ENCODE data around the gene PCYT2. TPM values are rescaled to one million over a fixed set of nuclear protein-coding genes. Genes with fewer than 3 reads are reported as not detected.
A peak's percentile ranks its signal among the peaks of the same experiment; 100 is the strongest.

PCYT2 gene
- total RNA-seq, 1 experiment from 2014 or later: 31.4 TPM

DNA sequence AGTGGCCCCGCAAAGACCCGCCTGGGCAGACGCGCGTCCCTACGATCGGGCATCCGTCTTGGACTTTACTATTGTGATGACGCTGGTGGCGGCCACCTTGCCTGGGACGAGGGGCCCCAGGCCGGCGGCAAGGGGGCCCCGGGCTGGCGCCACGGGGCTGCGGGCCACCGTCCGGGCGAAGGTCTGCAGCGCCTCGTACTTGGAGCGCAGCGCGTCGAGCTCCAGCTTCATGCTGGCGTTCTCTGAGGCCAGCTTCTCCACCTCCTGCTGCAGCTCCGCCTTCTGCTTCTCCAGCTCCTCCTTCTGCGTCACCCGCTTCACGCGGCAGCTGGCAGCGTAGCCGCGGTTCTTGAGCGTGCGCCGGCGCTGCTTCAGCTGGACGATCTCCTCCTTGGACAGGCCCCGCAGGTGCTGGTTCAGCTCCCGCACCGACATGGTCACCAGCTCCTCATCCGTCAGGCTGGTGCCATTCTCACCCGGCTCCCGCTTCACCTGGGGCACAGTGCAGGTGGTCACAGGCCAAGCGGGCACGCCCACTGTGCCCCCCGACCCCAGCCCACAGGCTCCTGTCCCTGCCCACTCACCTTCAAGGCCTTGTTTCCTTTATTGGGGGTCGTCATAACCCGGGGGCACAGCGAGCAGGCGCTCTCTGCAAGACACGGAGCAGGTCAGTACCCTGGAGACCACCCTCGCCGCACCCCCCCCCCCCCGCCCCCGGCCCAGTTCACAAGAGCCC, 11.5 kb upstream of the PCYT2 start:
- CTCF ChIA-PET: interaction anchor here (0.5 to 2.5 kb wide), 10 partner anchors 12 to 558 kb away, joined by 3 to 15 read pairs (median 4); partner anchors contain the start of genes DCXR and PCYT2
- ATAC-seq (no peak), DNase-seq (ENCODE audit: low spot score) (no peak)
- Mint-ChIP-seq H3K27me3 (ENCODE audit: low read depth) (no peaks in the 10 kb centered on the region), H3K36me3 (peaks cover 10% of the 10 kb centered on the region), H3K4me1 (peaks cover 34% of the 10 kb centered on the region), H3K4me3 (peak overlapping the region; percentile 12; the same call in 1 of the 2 replicates), H3K27ac (peak overlapping the region; percentile 79), H3K9me3 (no peaks in the 10 kb centered on the region)
- POLR2A ChIA-PET: interaction anchor here (1.3 to 2.5 kb wide), 5 partner anchors 9 to 101 kb away, joined by 4 to 9 read pairs (median 7); partner anchors contain the start of genes CENPX and LRRC45
- TF ChIP-seq, protein P1, sequence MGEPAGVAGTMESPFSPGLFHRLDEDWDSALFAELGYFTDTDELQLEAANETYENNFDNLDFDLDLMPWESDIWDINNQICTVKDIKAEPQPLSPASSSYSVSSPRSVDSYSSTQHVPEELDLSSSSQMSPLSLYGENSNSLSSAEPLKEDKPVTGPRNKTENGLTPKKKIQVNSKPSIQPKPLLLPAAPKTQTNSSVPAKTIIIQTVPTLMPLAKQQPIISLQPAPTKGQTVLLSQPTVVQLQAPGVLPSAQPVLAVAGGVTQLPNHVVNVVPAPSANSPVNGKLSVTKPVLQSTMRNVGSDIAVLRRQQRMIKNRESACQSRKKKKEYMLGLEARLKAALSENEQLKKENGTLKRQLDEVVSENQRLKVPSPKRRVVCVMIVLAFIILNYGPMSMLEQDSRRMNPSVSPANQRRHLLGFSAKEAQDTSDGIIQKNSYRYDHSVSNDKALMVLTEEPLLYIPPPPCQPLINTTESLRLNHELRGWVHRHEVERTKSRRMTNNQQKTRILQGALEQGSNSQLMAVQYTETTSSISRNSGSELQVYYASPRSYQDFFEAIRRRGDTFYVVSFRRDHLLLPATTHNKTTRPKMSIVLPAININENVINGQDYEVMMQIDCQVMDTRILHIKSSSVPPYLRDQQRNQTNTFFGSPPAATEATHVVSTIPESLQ (CRISPR knock-in tag; IDR thresholded peaks at IDR 0.05): no peak
- TF ChIP-seq, protein P2, sequence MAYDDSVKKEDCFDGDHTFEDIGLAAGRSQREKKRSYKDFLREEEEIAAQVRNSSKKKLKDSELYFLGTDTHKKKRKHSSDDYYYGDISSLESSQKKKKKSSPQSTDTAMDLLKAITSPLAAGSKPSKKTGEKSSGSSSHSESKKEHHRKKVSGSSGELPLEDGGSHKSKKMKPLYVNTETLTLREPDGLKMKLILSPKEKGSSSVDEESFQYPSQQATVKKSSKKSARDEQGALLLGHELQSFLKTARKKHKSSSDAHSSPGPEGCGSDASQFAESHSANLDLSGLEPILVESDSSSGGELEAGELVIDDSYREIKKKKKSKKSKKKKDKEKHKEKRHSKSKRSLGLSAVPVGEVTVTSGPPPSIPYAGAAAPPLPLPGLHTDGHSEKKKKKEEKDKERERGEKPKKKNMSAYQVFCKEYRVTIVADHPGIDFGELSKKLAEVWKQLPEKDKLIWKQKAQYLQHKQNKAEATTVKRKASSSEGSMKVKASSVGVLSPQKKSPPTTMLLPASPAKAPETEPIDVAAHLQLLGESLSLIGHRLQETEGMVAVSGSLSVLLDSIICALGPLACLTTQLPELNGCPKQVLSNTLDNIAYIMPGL (CRISPR knock-in tag; IDR thresholded peaks at IDR 0.05): peak; percentile 25; the same call in 1 of the 2 replicates

DNA sequence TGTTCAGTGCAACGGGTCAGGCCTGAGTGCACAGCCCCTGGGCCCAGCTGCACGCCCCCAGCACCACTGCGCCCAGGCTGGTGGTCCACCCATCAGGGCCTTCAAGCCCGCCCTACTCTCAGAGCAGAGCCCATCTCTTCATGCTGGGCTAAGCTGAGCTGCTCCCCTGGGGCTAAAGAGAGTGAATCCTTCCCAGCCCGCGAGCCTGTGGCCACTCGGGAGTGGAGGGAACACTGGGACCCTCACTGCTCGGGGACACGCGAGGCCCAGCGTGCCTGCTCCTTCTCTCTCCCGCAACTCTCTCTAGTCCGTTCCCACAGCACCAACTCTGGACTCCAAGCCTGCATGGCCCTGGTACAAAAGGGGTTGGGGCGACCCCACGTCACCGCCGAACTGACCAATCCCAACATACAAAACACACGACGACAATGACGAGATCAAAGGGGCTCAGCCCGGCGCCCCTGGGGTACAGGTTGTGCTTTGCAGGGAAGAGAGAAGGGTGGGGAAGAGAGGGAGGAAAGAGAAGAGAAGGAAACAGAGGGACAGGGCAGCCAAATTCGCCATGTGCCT, 10.9 kb upstream of the PCYT2 start:
- no peak overlapping the region for H3K4me3 Mint-ChIP-seq
- no peaks in the 10 kb centered on the region for H3K27me3 Mint-ChIP-seq (ENCODE audit: low read depth)
- ChIA-PET CTCF (interaction anchor here (0.5 to 2.5 kb wide), 4 partner anchors 11 to 559 kb away, joined by 3 to 15 read pairs (median 8); partner anchors contain the start of genes DCXR and PCYT2), POLR2A (interaction anchor here (2.5 kb wide), 1 partner anchor 9 kb away, joined by 7 read pairs; no protein-coding TSS in a partner anchor)
- no peaks in the 10 kb centered on the region for H3K9me3 Mint-ChIP-seq
- peaks cover 38% of the 10 kb centered on the region for H3K4me1 Mint-ChIP-seq
- ATAC-seq (no peak), DNase-seq (ENCODE audit: low spot score) (no peak)
- H3K27ac Mint-ChIP-seq: peak overlapping the region; percentile 70
- H3K36me3 Mint-ChIP-seq: peaks cover 10% of the 10 kb centered on the region
- TF ChIP-seq ZNF416 (CRISPR knock-in tag; IDR thresholded peaks at IDR 0.05) (no peak), RELA (CRISPR knock-in tag; IDR thresholded peaks at IDR 0.05; ENCODE audit: borderline replicate concordance) (no peak), FOXK1 (CRISPR knock-in tag; IDR thresholded peaks at IDR 0.05) (no peak), SP1 (CRISPR knock-in tag; conservative IDR thresholded peaks at IDR 0.05) (no peak), SMAD4 (CRISPR knock-in tag; IDR thresholded peaks at IDR 0.05) (no peak), TEAD4 (CRISPR knock-in tag; IDR thresholded peaks at IDR 0.05) (no peak), ZNF219 (CRISPR knock-in tag; IDR thresholded peaks at IDR 0.05; ENCODE audit: borderline replicate concordance) (no peak), RORB (CRISPR knock-in tag; IDR thresholded peaks at IDR 0.05) (no peak), CBFB (CRISPR knock-in tag; IDR thresholded peaks at IDR 0.05; ENCODE audit: low read depth) (no peak)
- TF ChIP-seq, protein P3, sequence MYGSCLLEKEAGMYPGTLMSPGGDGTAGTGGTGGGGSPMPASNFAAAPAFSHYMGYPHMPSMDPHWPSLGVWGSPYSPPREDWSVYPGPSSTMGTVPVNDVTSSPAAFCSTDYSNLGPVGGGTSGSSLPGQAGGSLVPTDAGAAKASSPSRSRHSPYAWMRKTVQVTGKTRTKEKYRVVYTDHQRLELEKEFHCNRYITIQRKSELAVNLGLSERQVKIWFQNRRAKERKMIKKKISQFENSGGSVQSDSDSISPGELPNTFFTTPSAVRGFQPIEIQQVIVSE (CRISPR knock-in tag; IDR thresholded peaks at IDR 0.05; ENCODE audit: borderline replicate concordance): no peak
- TF ChIP-seq, protein P4, sequence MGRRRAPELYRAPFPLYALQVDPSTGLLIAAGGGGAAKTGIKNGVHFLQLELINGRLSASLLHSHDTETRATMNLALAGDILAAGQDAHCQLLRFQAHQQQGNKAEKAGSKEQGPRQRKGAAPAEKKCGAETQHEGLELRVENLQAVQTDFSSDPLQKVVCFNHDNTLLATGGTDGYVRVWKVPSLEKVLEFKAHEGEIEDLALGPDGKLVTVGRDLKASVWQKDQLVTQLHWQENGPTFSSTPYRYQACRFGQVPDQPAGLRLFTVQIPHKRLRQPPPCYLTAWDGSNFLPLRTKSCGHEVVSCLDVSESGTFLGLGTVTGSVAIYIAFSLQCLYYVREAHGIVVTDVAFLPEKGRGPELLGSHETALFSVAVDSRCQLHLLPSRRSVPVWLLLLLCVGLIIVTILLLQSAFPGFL (CRISPR knock-in tag; IDR thresholded peaks at IDR 0.05; ENCODE audit: borderline replicate concordance): no peak
- TF ChIP-seq, protein P5, sequence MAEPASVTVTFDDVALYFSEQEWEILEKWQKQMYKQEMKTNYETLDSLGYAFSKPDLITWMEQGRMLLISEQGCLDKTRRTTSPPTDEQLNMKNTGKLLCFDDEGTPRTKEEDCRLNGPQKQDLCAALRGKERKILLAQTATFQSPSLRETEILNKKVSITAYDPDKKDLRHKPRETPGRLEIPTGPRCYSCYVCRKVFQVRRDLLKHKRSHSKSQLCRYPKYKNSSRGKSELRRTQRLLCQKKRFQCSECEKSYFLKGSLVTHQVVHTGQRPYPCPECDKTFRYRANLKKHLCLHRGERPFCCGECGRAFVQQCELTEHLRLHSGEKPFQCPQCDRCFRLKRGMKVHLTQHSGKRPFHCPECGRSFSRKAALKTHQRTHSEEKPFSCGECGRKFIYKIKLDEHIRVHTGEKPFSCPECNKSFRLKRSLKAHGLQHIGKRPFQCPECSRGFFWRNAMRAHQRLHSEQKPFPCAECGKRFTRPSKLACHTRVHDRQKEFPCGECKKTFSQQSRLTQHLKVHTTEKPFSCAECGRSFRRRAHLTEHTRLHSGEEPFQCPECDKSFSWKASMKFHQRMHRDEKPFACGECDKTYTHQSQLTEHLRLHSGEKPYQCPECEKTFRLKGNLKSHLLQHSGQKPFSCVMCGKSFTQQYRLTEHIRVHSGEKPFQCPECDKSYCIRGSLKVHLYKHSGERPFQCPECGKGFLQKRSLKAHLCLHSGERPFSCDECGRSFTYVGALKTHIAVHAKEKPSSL (CRISPR knock-in tag; conservative IDR thresholded peaks at IDR 0.05): no peak
- TF ChIP-seq, protein P6, sequence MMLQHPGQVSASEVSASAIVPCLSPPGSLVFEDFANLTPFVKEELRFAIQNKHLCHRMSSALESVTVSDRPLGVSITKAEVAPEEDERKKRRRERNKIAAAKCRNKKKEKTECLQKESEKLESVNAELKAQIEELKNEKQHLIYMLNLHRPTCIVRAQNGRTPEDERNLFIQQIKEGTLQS (CRISPR knock-in tag; conservative IDR thresholded peaks at IDR 0.05): no peak
- TF ChIP-seq, protein P7, sequence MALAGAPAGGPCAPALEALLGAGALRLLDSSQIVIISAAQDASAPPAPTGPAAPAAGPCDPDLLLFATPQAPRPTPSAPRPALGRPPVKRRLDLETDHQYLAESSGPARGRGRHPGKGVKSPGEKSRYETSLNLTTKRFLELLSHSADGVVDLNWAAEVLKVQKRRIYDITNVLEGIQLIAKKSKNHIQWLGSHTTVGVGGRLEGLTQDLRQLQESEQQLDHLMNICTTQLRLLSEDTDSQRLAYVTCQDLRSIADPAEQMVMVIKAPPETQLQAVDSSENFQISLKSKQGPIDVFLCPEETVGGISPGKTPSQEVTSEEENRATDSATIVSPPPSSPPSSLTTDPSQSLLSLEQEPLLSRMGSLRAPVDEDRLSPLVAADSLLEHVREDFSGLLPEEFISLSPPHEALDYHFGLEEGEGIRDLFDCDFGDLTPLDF (CRISPR knock-in tag; IDR thresholded peaks at IDR 0.05): no peak
- TF ChIP-seq, protein P8, sequence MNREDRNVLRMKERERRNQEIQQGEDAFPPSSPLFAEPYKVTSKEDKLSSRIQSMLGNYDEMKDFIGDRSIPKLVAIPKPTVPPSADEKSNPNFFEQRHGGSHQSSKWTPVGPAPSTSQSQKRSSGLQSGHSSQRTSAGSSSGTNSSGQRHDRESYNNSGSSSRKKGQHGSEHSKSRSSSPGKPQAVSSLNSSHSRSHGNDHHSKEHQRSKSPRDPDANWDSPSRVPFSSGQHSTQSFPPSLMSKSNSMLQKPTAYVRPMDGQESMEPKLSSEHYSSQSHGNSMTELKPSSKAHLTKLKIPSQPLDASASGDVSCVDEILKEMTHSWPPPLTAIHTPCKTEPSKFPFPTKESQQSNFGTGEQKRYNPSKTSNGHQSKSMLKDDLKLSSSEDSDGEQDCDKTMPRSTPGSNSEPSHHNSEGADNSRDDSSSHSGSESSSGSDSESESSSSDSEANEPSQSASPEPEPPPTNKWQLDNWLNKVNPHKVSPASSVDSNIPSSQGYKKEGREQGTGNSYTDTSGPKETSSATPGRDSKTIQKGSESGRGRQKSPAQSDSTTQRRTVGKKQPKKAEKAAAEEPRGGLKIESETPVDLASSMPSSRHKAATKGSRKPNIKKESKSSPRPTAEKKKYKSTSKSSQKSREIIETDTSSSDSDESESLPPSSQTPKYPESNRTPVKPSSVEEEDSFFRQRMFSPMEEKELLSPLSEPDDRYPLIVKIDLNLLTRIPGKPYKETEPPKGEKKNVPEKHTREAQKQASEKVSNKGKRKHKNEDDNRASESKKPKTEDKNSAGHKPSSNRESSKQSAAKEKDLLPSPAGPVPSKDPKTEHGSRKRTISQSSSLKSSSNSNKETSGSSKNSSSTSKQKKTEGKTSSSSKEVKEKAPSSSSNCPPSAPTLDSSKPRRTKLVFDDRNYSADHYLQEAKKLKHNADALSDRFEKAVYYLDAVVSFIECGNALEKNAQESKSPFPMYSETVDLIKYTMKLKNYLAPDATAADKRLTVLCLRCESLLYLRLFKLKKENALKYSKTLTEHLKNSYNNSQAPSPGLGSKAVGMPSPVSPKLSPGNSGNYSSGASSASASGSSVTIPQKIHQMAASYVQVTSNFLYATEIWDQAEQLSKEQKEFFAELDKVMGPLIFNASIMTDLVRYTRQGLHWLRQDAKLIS (CRISPR knock-in tag; IDR thresholded peaks at IDR 0.05; ENCODE audit: borderline replicate concordance): no peak
